G401.6 (cell line): Measurements from ENCODE around the gene MISFA.
"Not testable (repeated sequence)": the region's sequence is repeated elsewhere in the genome, so short reads cannot be mapped to it uniquely, and the experiment has no call there.

Experiments used
- FAIRE-seq: peaks from 2 replicates; lab custom pipeline; 2012; peaks lifted over from hg19 to GRCh38; lab: Jason Lieb, UNC

Gene MISFA

DNA sequence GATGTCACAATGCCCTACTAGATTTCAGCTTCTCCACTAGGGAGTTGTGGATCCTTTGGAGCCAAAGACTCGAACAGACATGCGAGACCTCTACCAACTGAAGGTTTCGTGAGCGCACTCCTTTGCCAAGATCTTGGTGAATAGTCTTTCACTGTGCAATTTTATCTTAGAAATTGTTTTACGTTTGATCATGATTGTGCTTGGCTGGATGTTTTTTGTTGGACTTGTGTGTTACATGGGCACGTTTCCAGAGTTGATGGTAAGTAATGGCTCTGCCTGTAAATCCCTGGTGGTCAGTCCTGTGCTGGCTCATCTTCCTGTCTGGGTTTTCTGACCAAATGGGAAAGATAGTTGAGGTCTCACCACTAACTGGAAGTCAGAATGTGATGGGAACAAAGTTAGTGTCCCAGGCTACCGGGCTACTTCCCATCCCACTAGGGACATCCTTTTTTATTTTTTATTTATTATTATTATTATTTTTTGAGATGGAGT, at the start of gene MISFA:
Gene MISFA (plus strand): TSS at position 51 of the 492 bp plus-strand sequence. CDS start 140 bp downstream, at position 191.
- FAIRE-seq, result no peak

DNA sequence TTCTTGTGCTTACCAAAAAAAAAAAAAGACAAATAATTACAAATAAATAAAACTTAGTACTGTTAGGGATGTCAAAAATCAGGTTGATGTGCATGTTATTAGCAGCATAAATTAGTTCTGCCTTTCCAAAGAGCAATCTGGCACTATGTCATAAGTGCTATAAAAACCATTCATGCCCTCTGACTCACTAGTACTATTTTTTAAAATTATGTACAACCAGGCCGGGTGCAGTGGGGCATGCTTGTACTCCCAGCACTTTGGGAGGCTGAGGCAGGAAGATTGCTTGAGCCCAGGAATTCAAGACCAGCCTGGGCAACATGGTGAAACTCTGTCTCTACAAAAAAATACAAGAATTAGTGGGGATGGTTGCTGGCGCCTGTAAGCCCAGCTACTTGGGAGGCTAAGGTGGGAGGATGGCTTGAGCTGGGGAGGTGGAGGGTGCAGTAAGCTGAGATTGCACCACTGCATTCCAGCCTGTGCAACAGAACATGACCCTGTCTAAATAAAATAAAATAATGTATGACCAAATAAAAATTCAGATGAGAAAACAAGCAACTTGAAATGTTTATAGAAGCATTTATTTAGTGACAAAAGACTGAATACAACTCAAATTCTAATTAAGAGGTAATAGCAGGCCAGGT, 36.4 kb upstream of the MISFA start:
- no peak for FAIRE-seq

DNA sequence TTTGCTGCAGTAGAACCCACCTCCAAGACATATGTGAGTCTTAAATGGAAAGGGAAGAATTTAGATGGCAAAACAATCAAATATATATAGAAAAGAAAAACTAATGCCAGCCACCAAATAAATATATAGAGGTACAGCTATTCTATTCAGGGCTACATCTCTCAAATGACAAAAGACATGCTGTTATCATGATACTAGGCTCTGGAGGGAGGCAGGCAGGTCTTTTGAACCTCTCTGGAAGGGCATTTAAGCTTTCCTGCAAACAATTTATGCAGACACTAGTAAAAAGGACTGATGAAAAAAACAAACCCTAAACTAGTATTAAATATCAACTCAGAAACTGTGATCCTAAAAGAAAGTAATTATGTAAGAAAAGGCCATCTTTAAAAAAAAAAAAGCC, 35.4 kb upstream of the MISFA start:
- no peak for FAIRE-seq

DNA sequence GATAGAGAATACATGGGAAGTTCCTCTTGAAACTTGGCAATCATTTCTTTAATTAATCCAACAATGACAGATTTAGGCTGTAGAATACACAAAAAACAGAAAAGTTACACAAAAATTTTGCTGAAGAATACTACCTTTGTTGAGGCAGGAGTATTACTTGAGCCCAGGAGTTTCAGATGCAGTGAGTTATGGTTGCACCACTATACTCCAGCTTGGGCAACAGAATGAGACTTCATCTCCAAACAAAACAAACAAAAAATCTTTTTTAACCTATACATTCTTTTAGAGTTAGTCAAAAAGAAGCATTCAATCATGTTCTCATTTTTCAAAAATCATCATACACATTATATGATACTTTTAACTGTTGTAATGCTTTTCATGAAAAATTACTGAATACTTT, 33.2 kb upstream of the MISFA start:
- FAIRE-seq, result no peak

DNA sequence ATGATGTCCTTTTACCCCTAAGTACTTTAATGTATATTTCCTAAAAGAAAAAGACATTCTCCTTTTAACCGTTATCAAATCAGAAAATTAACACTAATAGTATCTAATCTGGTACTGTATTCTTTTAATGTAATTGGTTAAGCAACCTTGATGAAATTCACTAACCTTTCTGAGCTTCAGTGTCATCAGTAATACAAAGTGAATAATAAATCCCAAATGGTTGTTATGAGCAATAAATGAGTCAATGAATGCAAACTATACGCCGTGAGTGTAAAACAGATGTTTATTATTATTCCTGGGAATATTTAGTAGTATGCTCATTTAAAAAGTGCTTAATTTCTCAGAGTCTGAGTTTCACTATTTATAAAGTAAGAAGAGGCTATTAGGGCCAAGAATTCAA, 32.5 kb upstream of the MISFA start:
- no peak for FAIRE-seq

DNA sequence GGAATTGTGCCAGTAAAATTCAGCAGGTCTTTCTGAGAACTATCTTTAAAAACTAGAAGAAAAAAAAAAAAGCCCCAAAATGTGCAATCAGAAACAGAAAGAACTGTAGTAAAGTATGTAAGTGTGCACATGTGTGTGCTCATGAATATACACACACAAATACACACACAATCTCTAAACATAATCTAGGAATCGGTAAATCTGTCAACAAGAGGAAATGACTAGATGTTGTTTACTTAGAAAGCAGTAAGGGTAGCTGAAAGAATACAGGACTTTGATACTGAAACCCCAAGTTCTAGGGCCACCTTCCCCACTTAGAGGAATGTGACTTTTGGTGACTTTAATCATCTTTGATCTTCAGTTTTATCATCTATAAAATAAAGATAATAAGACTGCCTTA, 24.2 kb upstream of the MISFA start:
- no peak for FAIRE-seq

DNA sequence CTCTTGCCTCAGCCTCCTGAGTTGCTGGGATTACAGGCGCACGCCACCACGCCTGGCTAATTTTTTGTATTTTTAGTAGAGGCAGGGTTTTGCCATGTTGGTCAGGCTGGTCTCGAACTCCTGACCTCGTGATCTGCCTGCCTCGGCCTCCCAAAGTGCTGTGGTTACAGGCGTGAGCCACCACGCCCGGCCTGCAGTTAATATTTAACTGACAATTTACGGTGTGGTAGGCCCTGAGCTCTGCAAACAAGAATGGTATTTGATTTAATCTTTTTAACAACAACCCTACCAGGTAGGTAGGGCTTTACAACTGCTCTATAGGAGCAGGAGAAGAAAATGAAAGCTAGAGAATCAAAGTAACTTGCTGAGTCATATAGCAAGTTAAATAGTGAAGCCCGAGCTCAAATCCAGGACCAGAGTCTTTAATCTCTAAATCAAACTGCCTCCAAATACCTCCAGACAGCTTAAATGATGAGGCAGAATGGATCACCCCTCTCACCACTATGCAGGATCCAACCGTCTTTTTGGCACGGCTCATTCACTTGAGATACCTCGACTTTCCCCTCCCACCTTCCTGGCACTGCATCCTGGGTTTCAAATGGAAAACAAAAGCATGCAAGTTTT, 20.5 kb upstream of the MISFA start:
- no peak for FAIRE-seq

DNA sequence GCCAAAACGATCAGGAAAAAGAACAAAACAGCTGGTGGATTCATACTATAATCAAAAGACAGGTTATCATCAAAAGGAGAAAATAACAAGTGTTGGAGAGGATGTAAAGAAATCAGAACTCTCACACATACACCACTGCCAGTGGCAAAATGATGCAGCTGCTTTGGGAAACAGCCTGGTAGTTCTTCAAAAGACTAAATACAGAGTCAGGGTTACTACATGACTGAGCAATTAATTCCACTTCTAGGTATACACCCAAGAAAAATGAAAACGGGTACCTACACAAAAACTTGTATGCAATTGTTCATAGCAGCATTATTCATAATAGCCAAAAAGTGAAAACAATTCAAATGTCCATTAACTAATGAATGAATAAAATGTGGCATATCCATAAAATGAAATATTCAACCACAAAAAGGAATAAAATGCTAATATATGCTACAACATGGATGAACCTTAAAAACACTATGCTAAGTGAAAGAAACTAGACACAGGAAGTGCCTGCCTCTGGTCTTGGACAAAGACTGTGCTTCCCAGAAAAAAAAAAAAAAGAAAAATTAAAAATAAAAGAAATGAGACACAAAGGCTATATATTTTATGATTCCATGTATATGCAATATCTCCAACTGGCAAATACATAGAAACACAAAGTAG, 19.3 kb upstream of the MISFA start:
- no peak for FAIRE-seq

DNA sequence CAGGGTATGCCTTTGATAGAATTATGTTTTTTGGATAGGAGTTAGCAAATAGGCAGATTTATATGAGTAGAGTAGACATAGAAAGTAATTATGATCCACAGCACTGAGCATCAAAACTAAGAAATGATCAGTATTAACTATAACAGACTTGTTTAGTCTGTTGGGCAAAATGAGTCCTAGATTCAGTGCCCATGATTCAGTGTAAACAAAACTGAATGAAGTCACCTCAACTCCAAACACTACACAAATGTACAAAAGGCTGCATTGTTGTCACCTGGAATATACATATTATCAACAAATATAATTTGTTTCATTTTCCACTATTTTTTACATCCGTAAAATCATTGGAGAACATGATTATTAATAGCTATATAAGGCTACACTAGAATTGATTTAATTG, 17.8 kb upstream of the MISFA start:
- no peak for FAIRE-seq

DNA sequence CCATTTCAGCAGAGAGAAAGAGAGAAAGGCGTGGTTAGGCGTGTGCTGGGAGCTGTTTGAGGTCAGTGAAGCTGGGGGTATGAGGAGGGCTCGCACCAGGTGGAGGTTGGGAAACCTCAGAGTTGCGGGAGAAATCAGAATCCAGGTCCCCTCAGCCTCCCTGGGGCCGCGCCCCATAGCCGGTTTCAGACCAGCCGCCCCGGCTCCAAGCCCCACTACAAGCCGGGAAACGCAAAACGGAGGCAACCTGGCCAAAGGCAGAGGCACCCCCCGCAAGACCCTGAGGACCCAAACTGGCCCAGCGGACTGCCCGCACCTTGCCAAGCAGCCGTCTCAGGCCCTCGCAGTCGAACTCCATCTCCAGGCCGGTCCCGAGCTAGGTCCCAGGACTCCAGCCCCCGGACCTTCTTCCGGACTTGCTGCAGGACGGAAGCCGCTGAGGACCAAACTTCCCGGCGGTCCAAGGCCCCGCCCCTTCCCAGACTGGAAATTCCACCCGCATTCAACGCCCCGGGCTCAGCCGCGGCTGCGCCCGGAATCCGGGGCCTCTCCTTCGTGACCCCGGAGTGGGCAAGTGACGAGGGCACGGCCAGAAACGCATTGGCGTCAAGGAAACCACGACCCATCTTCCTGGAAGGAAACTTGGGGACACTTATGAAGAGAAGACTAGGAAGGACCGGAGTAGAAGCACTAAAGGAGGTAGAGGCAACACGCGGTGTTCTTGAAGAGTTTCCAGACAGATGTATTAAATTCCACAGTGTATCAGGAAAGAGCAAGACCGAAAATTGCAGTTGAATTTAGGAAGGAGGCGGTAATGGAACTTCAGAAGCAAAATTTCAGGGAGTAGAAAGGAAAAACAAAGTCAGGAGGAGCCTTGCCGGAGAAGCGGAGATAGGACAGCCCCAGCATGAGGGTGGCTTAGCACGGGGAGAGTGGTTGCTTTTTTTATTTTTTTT, 11.0 kb upstream of the MISFA start, which contains the start of gene UEVLD:
Gene UEVLD (minus strand): TSS at position 438 of the 956 bp plus-strand sequence. CDS start 80 bp downstream, at position 358.
- peak; percentile 89 for FAIRE-seq

DNA sequence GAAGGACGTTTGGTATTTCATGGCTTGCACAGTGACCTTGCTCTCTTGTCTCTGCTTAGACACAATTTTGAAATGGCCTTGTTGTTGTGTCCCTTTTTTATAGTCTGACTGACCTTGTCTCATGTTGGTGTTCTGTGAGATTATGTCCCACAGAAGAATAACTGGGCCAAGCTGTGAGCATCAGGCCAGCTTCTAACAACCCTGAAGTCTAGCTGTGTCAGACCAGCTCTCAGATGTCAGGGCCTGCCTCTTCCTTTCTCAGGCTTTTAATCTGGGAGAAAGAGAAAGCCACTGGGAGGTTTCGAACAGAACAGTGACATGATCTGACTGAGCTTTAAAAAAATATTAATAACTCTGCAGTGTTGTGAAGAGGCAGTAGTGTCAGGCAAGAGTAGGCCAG, 9.0 kb upstream of the MISFA start:
- no peak for FAIRE-seq

DNA sequence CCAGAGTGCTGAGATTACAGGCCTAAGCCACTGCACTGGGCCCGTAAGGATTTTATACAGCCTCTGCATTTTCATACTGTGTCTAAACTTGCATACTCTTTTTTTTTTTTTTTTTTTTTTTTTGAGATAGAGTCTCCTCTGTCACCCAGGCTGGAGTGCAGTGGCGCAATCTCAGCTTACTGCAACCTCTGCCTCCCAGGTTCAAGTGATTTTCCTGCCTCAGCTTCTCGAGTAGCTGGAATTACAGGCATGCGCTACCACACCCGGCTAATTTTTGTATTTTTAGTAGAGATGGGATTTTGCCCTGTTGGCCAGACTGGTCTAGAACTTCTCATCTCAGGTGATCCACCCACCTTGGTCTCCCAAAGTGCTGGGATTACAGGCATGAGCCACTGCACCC, 5.5 kb upstream of the MISFA start:
- not testable (repeated sequence) for FAIRE-seq

DNA sequence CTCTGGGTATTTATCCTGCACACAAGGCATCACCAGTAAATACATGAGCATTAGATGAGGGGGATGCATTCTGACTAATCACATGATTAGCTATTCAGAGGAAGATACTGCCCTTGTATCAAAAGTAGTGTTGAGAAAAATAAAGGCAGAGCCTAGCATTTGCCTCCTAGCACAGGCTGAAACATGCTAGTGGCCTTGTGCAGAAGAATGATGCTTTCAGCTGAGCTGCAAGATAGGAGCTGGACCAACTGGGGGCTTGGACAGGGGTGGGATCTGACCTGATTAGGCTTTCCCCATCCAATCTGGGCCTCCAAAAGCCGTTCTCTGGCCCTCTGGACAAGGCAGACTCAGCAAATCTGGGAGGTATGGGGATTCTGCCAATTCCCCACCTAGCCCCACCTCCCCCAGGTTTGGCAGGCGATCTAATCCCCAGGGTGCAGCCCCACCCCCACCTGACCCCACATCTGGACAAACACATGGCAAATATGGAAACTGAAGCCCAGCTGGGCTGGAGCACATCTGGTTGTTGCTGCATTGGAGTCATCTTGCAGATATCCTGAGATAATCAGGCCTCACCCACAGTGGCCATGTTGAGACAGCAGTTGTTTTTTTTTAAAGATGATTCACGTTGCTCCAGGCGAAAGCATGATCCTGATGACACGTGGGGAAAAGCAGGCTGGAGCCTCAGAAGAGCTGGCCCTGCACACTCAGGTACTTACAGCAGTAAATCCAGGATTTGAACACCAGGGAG, 4.4 kb upstream of the MISFA start:
- FAIRE-seq, result no peak

DNA sequence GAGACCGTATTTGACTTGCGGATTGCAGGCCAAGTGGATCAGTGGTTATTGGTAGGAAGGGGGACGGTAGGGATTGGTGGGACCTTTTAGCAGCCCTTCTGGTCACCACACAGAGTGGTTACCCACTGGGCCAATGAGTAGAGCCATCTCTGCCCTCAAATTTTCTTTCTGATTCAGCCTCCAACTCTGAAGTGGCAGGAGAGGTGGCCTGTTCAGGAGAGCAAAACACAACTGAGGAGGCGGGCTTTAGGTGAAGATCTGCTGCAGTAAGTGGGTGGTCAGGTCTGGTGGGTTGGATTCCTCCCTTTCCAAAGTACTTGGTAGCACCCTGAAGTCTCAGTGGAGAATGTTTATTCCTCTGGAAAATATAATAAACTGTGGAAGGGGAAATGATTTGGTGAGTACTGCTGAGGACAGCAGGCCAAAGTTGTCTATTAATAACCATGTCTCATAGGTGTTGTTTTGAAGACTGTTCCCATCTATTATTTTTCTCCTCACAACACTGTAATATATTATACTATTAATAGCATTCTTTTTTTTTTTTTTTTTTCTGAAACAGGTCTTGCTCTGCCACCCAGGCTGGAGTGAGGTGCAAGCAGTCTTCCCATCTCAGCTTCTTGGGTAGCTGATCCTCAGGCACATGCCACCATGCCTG, 1.5 kb downstream of the MISFA start:
- no peak for FAIRE-seq

DNA sequence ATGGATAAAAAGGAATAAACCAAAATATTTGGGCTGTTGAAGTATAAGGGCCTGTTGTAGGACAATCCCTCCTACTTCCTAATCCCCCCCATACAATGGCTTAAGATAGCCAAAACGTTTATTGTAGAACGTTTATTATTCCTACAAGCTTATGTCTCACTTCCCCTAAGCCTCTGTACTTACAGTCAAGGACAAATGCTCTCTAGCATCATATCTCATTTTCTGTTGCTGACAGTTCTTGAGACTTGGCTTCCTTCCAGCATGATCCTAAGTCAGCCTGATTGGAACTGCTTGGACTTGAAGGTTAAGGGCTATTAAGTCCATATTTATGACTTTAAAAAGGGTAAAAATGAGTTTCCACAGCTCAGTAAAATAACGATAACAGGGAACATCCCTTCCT, 8.8 kb downstream of the MISFA start:
- FAIRE-seq, result no peak

DNA sequence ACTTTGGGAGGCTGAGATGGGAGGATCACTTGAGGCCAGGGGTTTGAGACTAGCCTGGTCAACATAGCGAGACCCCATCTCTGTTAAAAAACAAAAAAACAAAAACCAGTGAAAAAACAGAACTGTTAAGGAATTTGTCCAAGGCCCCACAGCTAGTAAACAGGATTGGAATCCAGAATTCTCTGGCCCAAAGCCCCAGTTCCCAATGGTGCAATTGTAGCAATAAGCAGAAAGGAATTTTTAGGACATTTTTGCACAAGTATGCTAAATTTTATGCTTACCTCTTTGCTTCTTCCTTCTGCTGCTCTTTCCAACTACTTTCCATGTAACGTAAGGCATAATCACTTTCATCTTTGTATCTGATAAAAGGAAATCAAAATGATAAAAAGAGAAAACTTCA, 11.6 kb downstream of the MISFA start:
- FAIRE-seq, result no peak

DNA sequence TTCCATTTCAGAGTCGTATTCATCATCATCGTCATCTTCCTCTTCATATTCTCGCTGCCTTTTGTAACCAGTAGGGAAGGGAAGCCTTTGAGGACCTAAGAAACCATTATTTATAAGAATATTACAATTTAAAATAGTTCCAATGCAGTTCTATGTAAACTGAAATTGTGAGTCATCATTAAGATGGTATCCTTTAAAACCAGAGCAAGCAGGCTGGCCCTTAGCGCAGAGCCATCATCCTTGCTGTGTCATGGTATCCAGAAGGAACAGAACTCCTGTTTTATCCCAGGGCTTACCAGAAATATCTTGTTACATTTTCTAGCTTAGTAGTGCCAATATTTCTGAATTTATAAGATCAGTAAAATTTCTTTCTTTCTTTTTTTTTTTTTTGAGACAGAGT, 12.8 kb downstream of the MISFA start:
- FAIRE-seq, result no peak

DNA sequence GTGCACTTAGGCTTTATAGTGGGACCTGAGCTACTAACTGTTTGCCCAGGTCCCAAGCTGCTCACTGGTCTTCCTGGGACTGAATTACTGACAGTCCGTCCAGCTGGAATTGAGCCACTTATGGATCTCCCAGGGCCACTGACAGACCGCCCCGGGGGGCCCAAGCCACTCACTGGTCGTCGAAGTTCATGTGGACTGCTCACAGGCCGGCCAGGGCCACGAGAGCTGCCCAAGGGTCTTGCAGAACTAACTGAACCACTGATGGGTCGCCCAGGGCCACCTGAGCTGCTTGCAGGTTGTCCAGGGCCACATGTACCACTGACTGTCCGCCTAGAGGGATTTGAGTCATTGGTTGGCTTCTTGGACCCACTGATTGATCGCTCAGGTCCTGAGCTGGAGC, 15.1 kb downstream of the MISFA start:
- no peak for FAIRE-seq

DNA sequence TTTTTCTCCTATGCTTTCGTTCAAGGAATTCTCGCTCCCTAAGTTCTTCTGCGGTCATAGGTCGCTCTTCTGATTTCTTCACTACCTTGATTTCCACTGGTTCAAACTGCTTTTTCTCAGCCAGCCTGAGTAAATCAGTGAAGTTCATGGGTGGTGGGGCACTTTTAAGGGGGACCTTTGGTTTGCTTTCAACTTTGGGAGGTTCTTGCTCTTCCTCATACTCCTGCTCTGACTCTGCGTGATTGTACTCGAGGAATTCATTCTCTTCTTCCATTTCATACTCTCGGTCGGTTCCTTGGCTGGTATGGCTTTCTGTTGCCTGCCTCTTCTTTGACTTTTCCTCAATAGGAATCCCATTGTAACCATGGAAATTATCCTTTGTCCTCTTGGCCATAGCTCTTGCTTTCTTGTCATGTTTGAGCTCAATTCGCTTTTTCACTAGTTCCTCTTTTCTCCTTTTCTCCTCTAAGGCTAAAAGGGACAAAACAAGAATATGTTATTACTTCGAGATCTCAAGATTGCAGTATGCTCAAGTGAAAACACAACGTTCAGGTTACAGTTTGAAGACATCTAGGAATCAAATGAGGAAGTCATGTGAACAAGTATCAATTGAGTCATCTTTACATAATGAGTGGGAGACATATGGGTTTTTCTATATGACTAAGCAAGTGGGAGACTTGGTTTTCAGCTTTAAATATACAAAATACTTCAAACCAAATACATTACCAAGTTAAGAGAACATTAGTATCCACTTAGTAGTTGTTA, 16.2 kb downstream of the MISFA start:
- FAIRE-seq, result no peak

DNA sequence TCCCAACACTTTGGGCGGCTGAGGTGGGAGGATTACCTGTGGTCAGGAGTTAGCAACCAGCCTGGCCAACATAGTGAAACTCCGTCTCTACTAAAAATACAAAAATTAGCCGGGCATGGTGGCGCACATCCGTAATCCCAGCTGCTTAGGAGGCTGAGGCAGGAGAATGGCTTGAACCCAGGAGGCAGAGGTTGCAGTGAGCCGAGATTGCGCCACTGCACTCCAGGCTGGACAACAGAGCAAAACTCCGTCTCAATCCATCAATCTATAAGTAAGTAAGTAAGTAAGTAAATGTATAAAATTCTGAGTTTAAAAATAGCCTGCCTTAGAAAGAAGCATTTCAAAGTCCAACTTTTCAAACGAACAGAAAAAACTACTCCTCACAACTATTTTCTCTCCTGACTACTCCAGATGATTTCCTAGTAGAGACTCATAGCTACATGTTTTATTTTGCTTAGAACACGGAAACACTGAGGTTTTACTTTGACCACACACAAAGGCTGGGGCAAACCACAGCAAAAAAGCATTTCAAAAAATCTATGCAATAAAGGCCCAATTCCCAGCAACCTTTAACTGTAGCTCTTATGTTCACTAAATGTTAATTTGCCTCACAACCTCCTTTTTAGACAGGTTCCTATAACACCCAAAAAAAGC, 18.2 kb downstream of the MISFA start:
- no peak for FAIRE-seq
